DND-41 (cell line): ENCODE results near the gene RNF123.

Experiments
- EZH2 ChIP-seq: IDR thresholded peaks from 3 replicates; pipeline ENCODE4 v1.6.1; 2012; ENCODE audit warnings: borderline replicate concordance, low read depth, mild to moderate bottlenecking, moderate library complexity, low read length, inconsistent platforms; ENCODE audit not compliant: severe bottlenecking
- TF ChIP-seq, protein P1 (sequence below): IDR thresholded peaks from 2 replicates; pipeline ENCODE4 v1.5.1; 2012; ENCODE audit warnings: borderline replicate concordance, low read length, moderate library complexity, mild to moderate bottlenecking; ENCODE audit not compliant: poor library complexity, severe bottlenecking; ENCODE audit errors: extremely low read depth

GRCh38 chr3:49712166-49712565 is 22.8 kb downstream of the RNF123 start:
- TF ChIP-seq, protein P1, sequence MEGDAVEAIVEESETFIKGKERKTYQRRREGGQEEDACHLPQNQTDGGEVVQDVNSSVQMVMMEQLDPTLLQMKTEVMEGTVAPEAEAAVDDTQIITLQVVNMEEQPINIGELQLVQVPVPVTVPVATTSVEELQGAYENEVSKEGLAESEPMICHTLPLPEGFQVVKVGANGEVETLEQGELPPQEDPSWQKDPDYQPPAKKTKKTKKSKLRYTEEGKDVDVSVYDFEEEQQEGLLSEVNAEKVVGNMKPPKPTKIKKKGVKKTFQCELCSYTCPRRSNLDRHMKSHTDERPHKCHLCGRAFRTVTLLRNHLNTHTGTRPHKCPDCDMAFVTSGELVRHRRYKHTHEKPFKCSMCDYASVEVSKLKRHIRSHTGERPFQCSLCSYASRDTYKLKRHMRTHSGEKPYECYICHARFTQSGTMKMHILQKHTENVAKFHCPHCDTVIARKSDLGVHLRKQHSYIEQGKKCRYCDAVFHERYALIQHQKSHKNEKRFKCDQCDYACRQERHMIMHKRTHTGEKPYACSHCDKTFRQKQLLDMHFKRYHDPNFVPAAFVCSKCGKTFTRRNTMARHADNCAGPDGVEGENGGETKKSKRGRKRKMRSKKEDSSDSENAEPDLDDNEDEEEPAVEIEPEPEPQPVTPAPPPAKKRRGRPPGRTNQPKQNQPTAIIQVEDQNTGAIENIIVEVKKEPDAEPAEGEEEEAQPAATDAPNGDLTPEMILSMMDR, result no peak
- TF ChIP-seq EZH2, result no peak
